Esophagus muscularis mucosa (tissue), 4 donors: Measurements from ENCODE around the gene GTF2H4. TPM values are rescaled to one million over a fixed set of nuclear protein-coding genes. Genes with fewer than 3 reads are reported as not detected.

Experiments used
- DNase-seq: peaks from one replicate; pipeline ENCODE4 v3.0.0-alpha.2; 2017; ENCODE audit errors: extremely low spot score
- H3K27ac ChIP-seq, 4 donors: fragments of 200-600 bp; sonication (generic); replicated peaks in 1 of 4; 1 replicate in 3 of 4; 2 replicates in 1 of 4; pipeline ENCODE4 v1.5.1; 2016 to 2019; ENCODE audit warnings: mild to moderate bottlenecking in 1 of 4
- H3K27me3 ChIP-seq, 4 donors: fragments of 200-600 bp; sonication (generic); one replicate each; pipeline versions ENCODE4 v1.5.1 to v1.6.0; 2016 to 2019
- H3K36me3 ChIP-seq, 4 donors: fragments of 200-600 bp; sonication (generic); one replicate each; pipeline ENCODE4 v1.5.1; 2016 to 2019
- H3K4me1 ChIP-seq, 4 donors: fragments of 200-600 bp; sonication (generic); one replicate each; pipeline ENCODE4 v1.5.1; 2016 to 2019
- H3K4me3 ChIP-seq, 4 donors: fragments of 200-600 bp; sonication (generic); 1 replicate in 2 of 4; 2 replicates in 2 of 4; pipeline ENCODE4 v1.5.1; 2016 to 2019; ENCODE audit warnings: mild to moderate bottlenecking in 4 of 4, moderate library complexity in 1 of 4
- H3K9me3 ChIP-seq, 4 donors: fragments of 200-600 bp; sonication (generic); 1 replicate in 3 of 4; 2 replicates in 1 of 4; pipeline ENCODE4 v1.5.1; 2016 to 2019
- CTCF ChIP-seq, 3 experiments: fragments of 200-600 bp in 2 of 3; fragments of 450-650 bp in 1 of 3; sonication (generic) in 2 of 3; IDR thresholded peaks; one replicate each; pipeline ENCODE4 v1.5.1; 2017 to 2019; ENCODE audit warnings: antibody characterized with exemption in 3 of 3, mild to moderate bottlenecking in 2 of 3, moderate library complexity in 1 of 3
- EP300 ChIP-seq: sonication (generic); formaldehyde crosslinking; IDR thresholded peaks from one replicate; pipeline ENCODE4 v1.6.1; 2017; ENCODE audit warnings: antibody characterized with exemption
- POLR2A ChIP-seq: fragments of 450-650 bp; IDR thresholded peaks from one replicate; pipeline ENCODE4 v1.6.1; 2017; ENCODE audit warnings: antibody characterized with exemption, moderate library complexity, mild to moderate bottlenecking, low read depth
- POLR2AphosphoS5 ChIP-seq, 2 donors: sonication (generic); formaldehyde crosslinking; IDR thresholded peaks; one replicate each; pipeline ENCODE4 v1.6.1; 2017; ENCODE audit warnings: antibody characterized with exemption in 2 of 2
- WGBS: methylation state at CpG from one replicate; pipeline ENCODE4 v1.1.5; 2018; 5-methylcytosine and 5-hydroxymethylcytosine counted together
- intact Hi-C: fragments of 100-400 bp; cut with DNase I; formaldehyde crosslinking; loops from one replicate; pipeline ENCODE4 v1.15.1; 2023
- total RNA-seq, 4 donors: library from RNA; depleted of rRNA; stranded (reverse); fragments of >200 nt; gene quantifications; one replicate each; pipeline versions ENCODE4 v1.1.0 to v1.2.1, GENCODE V29; 2016

The GTF2H4 gene
- total RNA-seq, 4 donors from 2014 or later: 6.3 to 15.4 (median 8.2) TPM

- no peak for DNase-seq
- intact Hi-C loops: loop anchor here (10.0 kb wide), 1 partner anchor 203 kb away; the partner anchor contains the start of gene PPP1R18
- H3K27ac ChIP-seq: no peak overlapping the region
- peaks cover 25 to 61% (median 47%) of the 10 kb centered on the region in 4 donors for H3K4me1 ChIP-seq
- WGBS: 75% methylated on average over 6 of the region's 6 CpGs
- H3K9me3 ChIP-seq: no peaks in the 10 kb centered on the region
- H3K36me3 ChIP-seq: peaks cover 0 to 43% (median 32%) of the 10 kb centered on the region in 4 donors
- TF ChIP-seq CTCF (IDR thresholded peaks at IDR 0.05) (no peak), EP300 (no peak), POLR2AphosphoS5 (IDR thresholded peaks at IDR 0.05) (no peak), POLR2A (no peak)
- H3K27me3 ChIP-seq: no peaks in the 10 kb centered on the region
- no peak overlapping the region for H3K4me3 ChIP-seq
Observed at GRCh38 chr6:30887901-30888815, 19.8 kb upstream of the GTF2H4 start.

- TF ChIP-seq POLR2A (no peak), POLR2AphosphoS5 (IDR thresholded peaks at IDR 0.05) (no peak), EP300 (no peak), CTCF (IDR thresholded peaks at IDR 0.05) (no peak)
- no peak for DNase-seq
- 93% methylated on average over 13 of the region's 18 CpGs for WGBS
- no peak overlapping the region for H3K27ac ChIP-seq
- no peaks in the 10 kb centered on the region for H3K27me3 ChIP-seq
- peaks cover under 1 to 51% (median 39%) of the 10 kb centered on the region in 4 donors for H3K36me3 ChIP-seq
- peaks cover 18 to 53% (median 39%) of the 10 kb centered on the region in 4 donors for H3K4me1 ChIP-seq
- intact Hi-C loops: loop anchor here (10.0 kb wide), 1 partner anchor 204 kb away; the partner anchor contains the start of gene PPP1R18
- H3K9me3 ChIP-seq: no peaks in the 10 kb centered on the region
- H3K4me3 ChIP-seq: no peak overlapping the region
Observed at GRCh38 chr6:30888816-30889495, 19.1 kb upstream of the GTF2H4 start.

- no peak overlapping the region for H3K4me3 ChIP-seq
- WGBS: 78% methylated on average over 4 of the region's 4 CpGs
- H3K4me1 ChIP-seq: peaks cover 18 to 52% (median 38%) of the 10 kb centered on the region in 4 donors
- H3K27me3 ChIP-seq: no peaks in the 10 kb centered on the region
- H3K36me3 ChIP-seq: peaks cover 5 to 57% (median 44%) of the 10 kb centered on the region in 4 donors
- no peak for TF ChIP-seq EP300
- no peak for TF ChIP-seq POLR2A
- TF ChIP-seq CTCF (IDR thresholded peaks at IDR 0.05): no peak
- no peak for TF ChIP-seq POLR2AphosphoS5 (IDR thresholded peaks at IDR 0.05)
- no peak for DNase-seq
- H3K9me3 ChIP-seq: no peaks in the 10 kb centered on the region
- intact Hi-C loops: loop anchor here (10.0 kb wide), 1 partner anchor 205 kb away; the partner anchor contains the start of gene PPP1R18
- no peak overlapping the region for H3K27ac ChIP-seq
Observed at GRCh38 chr6:30889496-30889885, 18.5 kb upstream of the GTF2H4 start.

GRCh38 chr6:30889921-30890645 is 17.9 kb upstream of the GTF2H4 start:
- DNase-seq: no peak
- TF ChIP-seq POLR2AphosphoS5 (IDR thresholded peaks at IDR 0.05) (no peak), CTCF (IDR thresholded peaks at IDR 0.05) (no peak)
- no peak overlapping the region for H3K27ac ChIP-seq
- no peaks in the 10 kb centered on the region for H3K27me3 ChIP-seq
- WGBS: 80% methylated on average over 14 of the region's 14 CpGs
- H3K4me3 ChIP-seq: no peak overlapping the region
- H3K9me3 ChIP-seq: no peaks in the 10 kb centered on the region
- intact Hi-C loops: loop anchor here (10.0 kb wide), 1 partner anchor 205 kb away; the partner anchor contains the start of gene PPP1R18
- H3K36me3 ChIP-seq: peaks cover 5 to 62% (median 50%) of the 10 kb centered on the region in 4 donors
- peaks cover 15 to 46% (median 32%) of the 10 kb centered on the region in 4 donors for H3K4me1 ChIP-seq
